Anterior cingulate cortex (tissue), 58 donors: ENCODE data around the gene ZFP92.

Source experiments
- DNase-seq, 58 donors: peaks; one replicate each; lab custom pipeline; 2025; lab: John Stamatoyannopoulos, UW

Gene ZFP92

GRCh38 chrX:153433781-153434285, 22.6 kb downstream of the ZFP92 start:
- DNase-seq, result no peak

GRCh38 chrX:153434801-153435200, 23.5 kb downstream of the ZFP92 start:
- no peak for DNase-seq

DNA sequence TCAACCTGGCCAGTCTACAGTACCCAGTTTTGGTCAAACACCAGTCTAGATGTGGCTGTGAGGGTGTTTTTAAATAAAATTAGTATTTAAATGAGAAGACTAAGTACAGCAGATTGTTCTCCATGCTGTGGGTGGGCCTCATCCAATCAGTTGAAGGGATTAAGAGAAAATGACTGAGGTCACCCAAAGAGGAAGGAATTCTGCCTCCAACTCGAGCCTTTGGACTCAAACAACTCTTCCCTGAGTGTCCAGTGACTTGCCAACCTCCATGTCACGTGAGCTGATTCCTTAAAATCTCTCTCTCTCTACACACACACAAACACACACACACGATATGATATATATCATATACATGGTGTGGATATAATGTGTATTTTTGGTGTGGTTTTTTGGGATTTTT, 24.6 kb downstream of the ZFP92 start:
- no peak for DNase-seq

DNA sequence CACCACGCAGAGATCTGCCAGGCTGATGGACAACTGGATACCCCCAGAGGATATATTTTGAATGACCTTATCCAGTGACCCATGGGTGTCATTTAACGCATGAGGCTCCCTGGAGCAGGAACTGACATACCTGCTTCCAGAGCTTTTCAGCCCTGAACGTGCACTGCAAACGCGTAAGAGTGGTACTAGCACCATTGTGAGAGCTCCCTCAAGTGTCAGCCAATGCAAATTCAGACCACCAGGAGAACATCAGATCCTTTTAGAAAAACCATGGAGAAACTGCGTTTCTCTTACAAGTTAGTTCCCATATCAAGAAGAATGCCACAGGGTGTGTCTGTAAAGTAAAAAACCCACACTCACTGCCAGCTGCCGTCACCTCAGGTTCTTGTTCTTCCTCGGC, 27.3 kb downstream of the ZFP92 start:
- peak in 6 of 58 donors; percentile 6 to 25 (median 8) for DNase-seq

DNA sequence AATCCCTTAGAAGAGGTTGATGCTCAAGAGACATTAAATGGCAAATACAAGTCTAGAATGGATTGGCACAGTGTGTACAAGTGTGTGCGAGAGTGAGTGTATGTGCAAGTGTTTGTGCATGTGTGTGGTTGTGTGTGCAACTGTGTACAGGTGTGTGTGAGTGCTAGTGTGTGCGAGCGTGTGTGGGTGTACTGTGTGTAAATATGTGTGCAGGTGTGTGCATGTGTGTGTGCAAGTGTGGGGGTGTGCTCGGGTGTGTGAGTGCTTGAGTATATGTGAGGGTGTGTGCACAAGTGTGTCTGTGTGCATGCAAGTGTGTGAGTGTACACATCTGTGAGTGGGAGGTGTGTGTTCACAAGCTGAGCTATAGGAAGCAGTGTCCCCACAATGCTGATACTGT, 28.7 kb downstream of the ZFP92 start:
- DNase-seq, result no peak

DNA sequence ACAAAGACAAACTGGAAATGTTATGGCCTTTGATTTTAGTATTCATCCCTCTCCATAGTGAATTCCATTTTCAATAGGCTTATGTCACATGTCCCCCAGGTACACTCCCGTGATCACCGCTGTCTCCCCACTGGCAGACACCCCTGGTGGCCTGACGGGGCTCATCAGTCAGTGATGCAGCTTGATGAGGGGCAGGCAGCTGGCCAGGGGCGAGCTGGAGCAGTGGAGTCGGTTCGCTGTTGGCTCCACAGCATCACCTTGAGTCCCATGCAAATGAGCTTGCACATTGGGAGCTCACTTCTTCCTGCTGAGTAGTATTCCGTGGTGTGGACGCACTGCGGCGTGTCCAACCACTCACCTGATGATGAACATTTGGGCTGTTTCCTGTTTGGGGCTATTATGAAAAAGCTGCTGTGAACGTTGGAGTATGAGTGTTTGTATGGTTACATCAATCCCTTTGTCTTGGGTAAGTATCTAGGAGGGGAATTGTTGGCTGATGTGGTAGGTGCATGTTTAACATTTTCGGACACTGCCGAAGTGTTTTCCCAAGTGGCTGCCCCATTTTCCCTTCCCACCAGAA, 29.4 kb downstream of the ZFP92 start:
- DNase-seq, result no peak

DNA sequence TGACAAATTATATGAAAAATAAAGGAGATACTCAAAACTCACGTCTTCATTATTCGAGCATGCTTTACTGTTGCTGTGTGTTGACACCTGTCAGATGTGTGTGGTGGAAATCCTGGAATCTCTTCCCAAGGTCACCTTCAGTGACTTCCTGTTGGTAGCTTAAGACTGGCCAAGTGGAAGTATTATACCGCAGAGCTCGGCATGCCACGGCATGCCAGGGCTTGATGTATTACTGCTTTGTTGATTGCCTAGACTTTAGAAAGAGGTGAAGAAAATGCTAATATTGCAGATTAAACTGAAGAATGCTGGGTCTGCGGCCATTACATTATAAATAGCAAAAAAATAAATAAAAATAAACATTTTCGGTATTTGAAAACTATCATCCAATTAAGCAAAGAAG, 30.0 kb downstream of the ZFP92 start:
- no peak for DNase-seq

- no peak for DNase-seq
Observed at GRCh38 chrX:153441981-153442380, 30.7 kb downstream of the ZFP92 start.

GRCh38 chrX:153442463-153442862, 31.2 kb downstream of the ZFP92 start:
- no peak for DNase-seq

DNA sequence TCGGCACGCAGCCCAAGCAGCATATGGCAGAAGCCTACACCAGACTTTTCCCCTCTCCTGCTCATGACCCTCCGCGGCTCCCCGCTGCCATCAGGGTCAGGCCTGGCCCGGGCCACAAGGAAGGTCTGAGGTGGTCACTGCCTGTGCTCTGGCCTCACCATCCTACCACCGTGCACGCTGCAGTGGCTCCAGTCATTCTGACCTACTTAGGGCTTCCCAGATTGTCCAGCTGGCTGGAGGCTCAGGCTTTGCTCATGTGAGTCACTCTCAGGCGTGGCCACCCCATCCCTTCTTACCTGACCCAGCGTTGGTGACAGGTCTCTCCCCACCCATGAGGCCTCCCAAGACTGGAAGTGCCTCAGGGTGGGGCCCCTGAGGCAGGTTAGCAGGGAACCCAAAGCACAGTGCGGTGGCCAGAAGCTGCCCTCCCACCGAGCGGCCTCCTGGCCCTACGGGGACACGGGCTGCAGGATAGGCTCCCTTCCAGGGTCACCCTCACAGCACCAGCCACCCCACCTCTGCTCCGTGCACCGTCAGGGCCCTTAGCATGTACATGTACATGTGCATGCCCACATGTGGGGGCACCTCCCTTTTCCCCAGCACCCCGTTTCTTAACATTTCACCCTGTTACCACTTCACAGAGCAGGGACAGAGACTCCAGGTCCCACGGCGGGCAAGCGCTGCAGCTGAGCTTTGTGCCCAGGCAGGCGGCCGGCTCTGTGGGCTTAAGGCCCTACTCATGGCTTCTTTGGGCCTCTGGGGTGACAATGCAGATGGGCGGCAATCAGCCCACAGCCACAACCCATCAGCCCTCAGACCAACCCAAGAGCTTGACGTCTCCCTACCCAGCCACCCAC, 32.4 kb downstream of the ZFP92 start:
- DNase-seq, result no peak

GRCh38 chrX:153444333-153445011, 33.2 kb downstream of the ZFP92 start:
- DNase-seq, result no peak

DNA sequence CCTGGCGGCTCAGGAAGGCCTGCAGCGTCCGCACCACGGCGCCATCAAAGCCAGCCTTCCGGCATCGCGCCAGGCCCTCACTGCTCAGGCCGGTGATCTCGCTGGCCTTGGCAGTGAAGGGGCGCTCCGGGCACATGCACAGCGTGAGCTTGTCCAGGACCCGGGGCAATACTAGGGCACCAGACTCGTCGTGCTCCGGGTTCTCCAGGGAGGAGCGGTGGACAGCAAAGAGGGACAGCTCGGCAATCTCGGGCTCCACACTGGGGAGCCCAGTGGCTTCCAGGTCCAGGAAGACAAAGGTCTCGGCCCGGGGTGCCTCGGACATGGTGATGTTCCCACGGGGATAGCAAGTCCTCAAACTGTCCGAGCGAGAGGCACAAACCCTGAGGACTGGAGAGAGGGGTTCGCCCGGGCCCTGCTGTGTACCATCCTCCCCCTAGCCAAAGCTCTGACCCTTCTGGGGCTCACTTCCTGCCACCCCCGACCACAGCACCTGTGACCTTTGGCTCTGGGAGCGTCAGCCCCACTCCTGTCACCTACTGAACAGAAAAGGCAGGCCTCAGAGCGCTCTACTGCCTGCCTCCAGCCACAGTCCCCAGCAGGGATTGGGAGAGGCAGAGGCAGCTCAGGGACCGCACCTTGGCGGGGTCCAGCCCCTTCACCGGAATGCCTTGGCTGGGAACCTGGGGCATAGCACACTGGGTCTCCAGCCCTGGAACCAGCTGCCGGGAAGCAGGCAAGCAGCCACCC, 34.0 kb downstream of the ZFP92 start:
- DNase-seq, result no peak

GRCh38 chrX:153445856-153446635, 34.8 kb downstream of the ZFP92 start, which contains the start of gene TREX2:
Gene TREX2, minus strand, starts transcription at chrX:153446056. Its CDS starts 626 bp downstream, at chrX:153445430.
- DNase-seq, result no peak

- DNase-seq, result no peak
Observed at GRCh38 chrX:153446636-153446936, 35.3 kb downstream of the ZFP92 start.

GRCh38 chrX:153446950-153447580, 35.8 kb downstream of the ZFP92 start:
- DNase-seq, result no peak

- DNase-seq, result no peak
Observed at GRCh38 chrX:153447581-153447960, 36.3 kb downstream of the ZFP92 start.

- DNase-seq, result no peak
Observed at GRCh38 chrX:153448556-153449367, 37.5 kb downstream of the ZFP92 start.

GRCh38 chrX:153449368-153450113, 38.3 kb downstream of the ZFP92 start:
- no peak for DNase-seq
